ENCODE measurements around the gene LAX1.

The LAX1 gene

DNA sequence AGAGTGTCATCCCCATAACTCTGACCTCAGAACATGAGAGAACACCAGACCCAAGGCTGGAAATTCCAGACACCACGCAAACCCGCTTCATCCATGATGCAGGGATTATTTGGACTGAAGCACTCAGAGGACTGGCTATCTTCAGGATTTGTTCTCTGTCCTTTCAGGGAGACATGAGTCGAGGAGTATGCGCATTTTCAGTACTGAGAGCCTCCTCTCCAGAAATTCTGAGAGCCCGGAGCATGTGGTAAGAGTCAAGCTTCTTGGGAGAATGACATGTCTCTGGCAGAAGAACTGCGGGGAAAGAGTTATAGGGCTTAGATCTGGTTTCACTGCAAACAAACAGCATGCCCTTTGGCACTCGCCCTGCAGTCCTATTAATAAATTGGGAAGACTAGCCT, 6.9 kb downstream of the LAX1 start:
- DNase-seq (ENCODE audit: extremely low read depth, low read depth): no peak
- TF ChIP-seq, protein P1, sequence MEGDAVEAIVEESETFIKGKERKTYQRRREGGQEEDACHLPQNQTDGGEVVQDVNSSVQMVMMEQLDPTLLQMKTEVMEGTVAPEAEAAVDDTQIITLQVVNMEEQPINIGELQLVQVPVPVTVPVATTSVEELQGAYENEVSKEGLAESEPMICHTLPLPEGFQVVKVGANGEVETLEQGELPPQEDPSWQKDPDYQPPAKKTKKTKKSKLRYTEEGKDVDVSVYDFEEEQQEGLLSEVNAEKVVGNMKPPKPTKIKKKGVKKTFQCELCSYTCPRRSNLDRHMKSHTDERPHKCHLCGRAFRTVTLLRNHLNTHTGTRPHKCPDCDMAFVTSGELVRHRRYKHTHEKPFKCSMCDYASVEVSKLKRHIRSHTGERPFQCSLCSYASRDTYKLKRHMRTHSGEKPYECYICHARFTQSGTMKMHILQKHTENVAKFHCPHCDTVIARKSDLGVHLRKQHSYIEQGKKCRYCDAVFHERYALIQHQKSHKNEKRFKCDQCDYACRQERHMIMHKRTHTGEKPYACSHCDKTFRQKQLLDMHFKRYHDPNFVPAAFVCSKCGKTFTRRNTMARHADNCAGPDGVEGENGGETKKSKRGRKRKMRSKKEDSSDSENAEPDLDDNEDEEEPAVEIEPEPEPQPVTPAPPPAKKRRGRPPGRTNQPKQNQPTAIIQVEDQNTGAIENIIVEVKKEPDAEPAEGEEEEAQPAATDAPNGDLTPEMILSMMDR (IDR thresholded peaks at IDR 0.05; ENCODE audit: low read depth, low read length): no peak

DNA sequence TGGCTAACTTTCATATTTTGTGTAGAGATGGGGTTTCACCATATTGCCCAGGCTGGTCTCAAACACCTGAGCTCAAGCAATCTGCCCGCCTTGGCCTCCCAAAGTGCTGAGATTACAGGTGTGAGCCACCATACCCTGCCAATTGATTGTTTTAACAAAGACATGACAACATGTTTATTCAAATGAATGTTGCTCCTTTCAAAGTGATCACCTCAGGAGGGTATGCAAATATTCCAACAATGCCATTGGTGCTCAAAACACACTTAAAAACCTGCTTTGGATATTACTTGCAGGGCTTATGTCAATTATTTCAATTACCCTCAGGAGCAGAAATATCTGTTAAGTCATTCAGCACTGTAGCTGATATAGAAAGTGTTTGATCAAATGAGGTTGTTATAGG, 7.9 kb downstream of the LAX1 start:
- TF ChIP-seq, protein P1 (IDR thresholded peaks at IDR 0.05; ENCODE audit: low read depth, low read length): no peak
- no peak for DNase-seq (ENCODE audit: extremely low read depth, low read depth)

DNA sequence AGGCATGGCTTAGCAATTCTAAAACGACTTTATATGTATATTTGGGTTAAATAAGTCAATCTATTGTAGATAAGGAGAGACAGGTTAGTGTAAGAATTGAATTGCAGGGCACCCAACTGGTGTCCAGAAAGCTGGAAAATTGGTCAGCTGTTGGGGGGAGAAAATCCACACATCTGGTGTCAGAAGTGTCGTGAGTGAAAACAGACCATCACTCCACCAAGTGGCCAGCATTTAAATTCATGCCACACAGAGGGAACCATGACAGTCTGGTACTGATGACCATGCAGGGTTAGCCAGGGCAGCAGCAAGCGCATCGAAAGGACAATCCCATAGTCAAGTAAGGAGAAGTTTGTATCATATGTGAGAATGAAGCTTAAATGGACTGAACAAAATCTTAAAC, 11.7 kb downstream of the LAX1 start:
- DNase-seq (ENCODE audit: extremely low read depth, low read depth): no peak
- TF ChIP-seq, protein P1 (IDR thresholded peaks at IDR 0.05; ENCODE audit: low read depth, low read length): no peak

DNA sequence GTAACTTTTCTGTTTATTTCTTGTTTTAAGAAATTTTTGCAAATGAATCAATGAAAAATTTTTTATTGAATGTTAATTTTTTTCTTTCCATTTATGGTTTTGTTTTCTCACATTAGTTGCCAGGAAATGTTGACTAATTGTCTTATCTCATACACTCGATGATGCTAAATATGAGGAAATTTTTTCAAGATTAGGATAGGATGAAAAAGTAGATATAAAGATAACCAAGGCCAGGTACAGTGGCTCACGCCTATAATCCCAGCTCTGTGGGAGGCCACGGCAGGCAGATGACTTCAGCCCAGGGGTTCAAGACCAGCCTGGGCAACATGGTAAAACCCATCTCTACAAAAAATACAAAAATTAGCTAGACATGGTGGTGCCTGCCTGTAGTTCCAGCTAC, 12.6 kb downstream of the LAX1 start:
- TF ChIP-seq, protein P1 (IDR thresholded peaks at IDR 0.05; ENCODE audit: low read depth, low read length): no peak
- no peak for DNase-seq (ENCODE audit: extremely low read depth, low read depth)

DNA sequence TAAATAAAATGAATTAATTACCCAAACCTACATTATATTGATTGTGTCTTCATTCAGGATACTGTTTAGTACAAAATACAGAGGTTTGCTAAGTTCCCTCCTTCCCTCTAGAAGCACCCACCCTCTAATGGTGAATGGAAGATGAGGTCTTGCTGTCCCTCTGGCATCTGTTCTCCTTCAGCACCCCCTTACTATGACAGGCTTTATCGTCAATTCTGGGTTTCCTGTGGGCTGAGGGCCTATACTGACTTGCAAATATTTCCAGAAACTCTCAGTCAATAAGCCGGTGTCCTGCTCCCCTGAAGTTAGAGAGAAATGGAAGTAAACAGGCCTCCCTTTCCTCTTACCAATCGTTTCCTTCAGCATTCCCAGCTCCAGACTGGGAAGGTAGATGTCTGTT, 13.2 kb downstream of the LAX1 start:
- DNase-seq (ENCODE audit: extremely low read depth, low read depth): no peak
- TF ChIP-seq, protein P1 (IDR thresholded peaks at IDR 0.05; ENCODE audit: low read depth, low read length): no peak

DNA sequence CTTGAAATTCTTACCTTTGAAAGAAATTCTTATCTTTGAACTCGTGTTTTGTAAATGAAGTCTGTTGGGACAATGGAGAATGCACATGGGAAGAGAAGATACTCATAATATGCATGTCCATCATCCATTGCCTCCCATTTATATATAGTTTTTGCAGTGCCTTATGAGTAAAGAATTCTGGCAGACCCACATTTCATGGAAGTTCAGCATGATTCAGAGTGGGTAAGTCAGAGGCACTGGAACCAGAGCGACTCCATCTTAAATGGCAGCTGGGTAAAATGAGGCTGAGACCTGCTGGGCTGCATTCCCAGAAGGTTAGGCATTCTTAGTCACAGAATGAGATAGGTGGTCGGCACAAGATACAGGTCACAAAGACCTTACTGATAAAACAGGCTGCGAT, 13.8 kb downstream of the LAX1 start:
- no peak for DNase-seq (ENCODE audit: extremely low read depth, low read depth)
- TF ChIP-seq, protein P1 (IDR thresholded peaks at IDR 0.05; ENCODE audit: low read depth, low read length): no peak

DNA sequence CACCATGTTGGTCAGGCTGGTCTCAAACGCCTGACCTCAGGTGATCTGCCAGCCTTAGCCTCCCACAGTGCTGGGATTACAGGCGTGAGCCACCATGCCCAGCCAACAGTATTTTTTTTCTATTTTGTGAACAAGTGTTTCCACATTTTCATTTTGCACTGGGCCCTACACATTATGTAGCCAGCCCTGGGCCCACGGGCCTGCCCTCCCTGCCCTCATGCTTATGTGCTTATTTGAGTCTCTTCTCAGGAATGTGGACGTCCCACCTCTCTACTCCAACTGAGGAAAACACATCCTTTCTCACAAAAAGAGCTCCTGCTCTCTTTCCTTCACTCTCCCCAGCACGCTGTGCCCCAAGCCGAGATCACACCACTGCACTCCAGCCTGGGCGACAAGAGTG, 17.0 kb downstream of the LAX1 start:
- no peak for DNase-seq (ENCODE audit: extremely low read depth, low read depth)
- TF ChIP-seq, protein P1 (IDR thresholded peaks at IDR 0.05; ENCODE audit: low read depth, low read length): no peak
